Activated gamma-delta T cell treated with anti-CD3 and anti-CD28 coated beads, Interleukin-2, amount 50 U/mL, for 16 hours (primary cell): ENCODE data around the gene COLGALT1.
"Not testable (repeated sequence)": the region's sequence is repeated elsewhere in the genome, so short reads cannot be mapped to it uniquely, and the experiment has no call there.

ENCODE experiments used
- DNase-seq: peaks from one replicate; pipeline ENCODE4 v3.0.0-alpha.2; 2020; ENCODE audit warnings: low read depth

The COLGALT1 gene

GRCh38 chr19:17534767-17535166 is 20.7 kb upstream of the COLGALT1 start:
- no peak for DNase-seq

GRCh38 chr19:17536955-17537354 is 18.5 kb upstream of the COLGALT1 start:
- DNase-seq = no peak

- DNase-seq = no peak
Measured at GRCh38 chr19:17538684-17539237, 16.7 kb upstream of the COLGALT1 start.

- peak; percentile 96 for DNase-seq
Measured at GRCh38 chr19:17539238-17540117, 16.0 kb upstream of the COLGALT1 start.

GRCh38 chr19:17540174-17540573 is 15.3 kb upstream of the COLGALT1 start:
- DNase-seq = no peak

- DNase-seq = no peak
Measured at GRCh38 chr19:17541184-17541759, 14.2 kb upstream of the COLGALT1 start.

- no peak for DNase-seq
Measured at GRCh38 chr19:17542042-17542441, 13.4 kb upstream of the COLGALT1 start.

- no peak for DNase-seq
Measured at GRCh38 chr19:17542793-17543582, 12.5 kb upstream of the COLGALT1 start.

- DNase-seq = no peak
Measured at GRCh38 chr19:17543986-17544385, 11.5 kb upstream of the COLGALT1 start.

GRCh38 chr19:17544418-17544817 is 11.0 kb upstream of the COLGALT1 start:
- DNase-seq = no peak

GRCh38 chr19:17548145-17548544 is 7.3 kb upstream of the COLGALT1 start:
- DNase-seq = no peak

GRCh38 chr19:17549085-17549740 is 6.2 kb upstream of the COLGALT1 start:
- DNase-seq = no peak

- DNase-seq = no peak
Measured at GRCh38 chr19:17550076-17550667, 5.3 kb upstream of the COLGALT1 start.

GRCh38 chr19:17552735-17553134 is 2.7 kb upstream of the COLGALT1 start:
- not testable (repeated sequence) for DNase-seq

GRCh38 chr19:17553256-17553655 is 2.2 kb upstream of the COLGALT1 start:
- DNase-seq = no peak

GRCh38 chr19:17554968-17555479 is 425 bp upstream of the COLGALT1 start:
- no peak for DNase-seq

- no peak for DNase-seq
Measured at GRCh38 chr19:17555929-17556813, 722 bp downstream of the COLGALT1 start.

GRCh38 chr19:17556995-17557394 is 1.5 kb downstream of the COLGALT1 start:
- no peak for DNase-seq

GRCh38 chr19:17557466-17557865 is 2.0 kb downstream of the COLGALT1 start:
- no peak for DNase-seq

- DNase-seq = no peak
Measured at GRCh38 chr19:17560205-17560595, 4.8 kb downstream of the COLGALT1 start.
